A673 (cell line): ENCODE data around the gene BTBD16. TPM values are rescaled to one million over a fixed set of nuclear protein-coding genes. Genes with fewer than 3 reads are reported as not detected.

ENCODE experiments used
- BruUV-seq: library from RNA; stranded (reverse); fragments of 400-500 nt; replicated peaks from 2 replicates; lab custom pipeline; 2021; lab: Mats Ljungman, UMichigan
- CTCF ChIA-PET: fragments of 300-600 bp; sonication (Branson Sonifier 250); formaldehyde crosslinking; loops from one replicate; lab custom pipeline; 2022; ENCODE audit warnings: antibody characterized with exemption; lab: Charles Lee
- POLR2A ChIA-PET: fragments of 300-600 bp; sonication (Branson Sonifier 250); formaldehyde crosslinking; loops from one replicate; lab custom pipeline; 2022; ENCODE audit warnings: antibody characterized with exemption; ENCODE audit not compliant: low non-redundant PET; lab: Charles Lee
- DNase-seq: peaks from one replicate; pipeline ENCODE4 v3.0.0-alpha.2; 2015; ENCODE audit warnings: low spot score
- H3K27ac ChIP-seq: fragments of 200-600 bp; sonication (generic); 2 replicates; pipeline ENCODE4 v1.5.1; 2016; ENCODE audit warnings: mixed run types, low read depth, mild to moderate bottlenecking, mixed read lengths, antibody characterized with exemption, low read length; ENCODE audit not compliant: poor library complexity, severe bottlenecking
- H3K27me3 ChIP-seq: fragments of 200-600 bp; sonication (generic); replicated peaks from 2 replicates; pipeline ENCODE4 v1.6.1; 2017; ENCODE audit warnings: mixed run types, low read depth, mild to moderate bottlenecking, mixed read lengths, antibody characterized with exemption, low read length; ENCODE audit not compliant: insufficient read depth, poor library complexity
- H3K36me3 ChIP-seq: fragments of 200-600 bp; sonication (generic); 2 replicates; pipeline ENCODE4 v1.6.1; 2016; ENCODE audit warnings: mixed run types, mild to moderate bottlenecking, mixed read lengths, antibody characterized with exemption, low read length; ENCODE audit not compliant: insufficient read depth, poor library complexity, severe bottlenecking
- H3K4me1 ChIP-seq: fragments of 200-600 bp; sonication (generic); 2 replicates; pipeline ENCODE4 v1.6.1; 2017; ENCODE audit warnings: mixed run types, mild to moderate bottlenecking, mixed read lengths, antibody characterized with exemption, low read length; ENCODE audit not compliant: insufficient read depth, poor library complexity, severe bottlenecking
- H3K4me3 ChIP-seq: fragments of 200-600 bp; sonication (generic); 2 replicates; pipeline ENCODE4 v1.5.1; 2016; ENCODE audit warnings: low read depth, mixed run types, mild to moderate bottlenecking, mixed read lengths, low read length; ENCODE audit not compliant: poor library complexity, severe bottlenecking
- H3K9me3 ChIP-seq: fragments of 200-600 bp; sonication (generic); 2 replicates; pipeline ENCODE4 v1.6.1; 2016; ENCODE audit warnings: mixed run types, low read depth, mild to moderate bottlenecking, mixed read lengths, antibody characterized with exemption, low read length; ENCODE audit not compliant: poor library complexity, severe bottlenecking
- CTCF ChIP-seq: fragments of 300-800, 200-600 bp; sonication (generic); conservative IDR thresholded peaks from 2 replicates; pipeline ENCODE4 v1.5.1; 2017; ENCODE audit warnings: low read depth, mild to moderate bottlenecking, antibody characterized with exemption, low read length, moderate library complexity, mixed read lengths
- EZH2 ChIP-seq: fragments of 200-600 bp; sonication (generic); IDR thresholded peaks from 2 replicates; pipeline ENCODE4 v1.6.1; 2017; ENCODE audit warnings: borderline replicate concordance, low read depth, mild to moderate bottlenecking, mixed read lengths, antibody characterized with exemption, low read length; ENCODE audit not compliant: poor library complexity, severe bottlenecking
- intact Hi-C: fragments of 100-400 bp; cut with micrococcal nuclease; formaldehyde crosslinking; loops from one replicate; pipeline ENCODE4 v1.10.0; 2022; ENCODE audit not compliant: unreplicated experiment
- total RNA-seq: library from RNA; stranded (reverse); gene quantifications from 2 replicates; pipeline ENCODE4 v1.2.3, GENCODE V29; 2021

The BTBD16 gene
- total RNA-seq, 1 experiment from 2014 or later = not detected

DNA sequence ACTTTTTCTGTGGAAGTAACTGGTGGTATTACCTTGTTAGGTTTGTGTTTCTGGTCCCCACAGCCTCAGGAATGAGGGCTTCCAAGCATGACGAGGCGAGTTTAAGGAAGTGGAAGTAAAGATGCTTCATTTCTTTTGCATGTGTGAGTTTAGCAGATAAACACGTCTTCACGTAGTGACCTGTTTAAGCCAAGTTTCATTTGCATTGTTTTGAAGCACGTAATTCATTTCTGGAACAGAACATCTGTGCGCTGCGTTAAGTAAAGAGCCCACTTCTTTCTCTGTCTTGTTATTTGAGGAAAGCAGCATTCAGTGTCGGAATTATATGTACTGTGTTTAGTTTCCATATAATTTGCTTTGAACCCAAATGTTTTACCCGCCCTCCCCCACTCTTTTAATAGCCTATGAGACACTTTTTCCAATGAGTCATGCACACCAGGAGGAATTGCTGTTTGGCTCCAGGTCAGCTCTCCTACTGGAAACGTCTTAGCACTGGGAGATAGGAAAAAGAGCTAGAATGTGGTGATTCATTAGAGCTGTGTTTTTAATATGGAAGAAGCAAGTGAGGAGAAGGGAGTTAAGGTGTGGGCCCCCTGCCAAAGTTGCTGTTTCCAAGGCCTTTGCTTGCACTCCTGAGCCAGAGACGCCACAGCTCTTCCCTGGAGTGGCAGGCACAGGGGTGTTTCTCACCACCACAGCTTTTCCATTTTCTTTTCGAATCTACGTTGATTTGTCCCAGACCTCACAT is 36.7 kb downstream of the BTBD16 start:
- peak; percentile 75 for DNase-seq
- Histone ChIP-seq H3K27ac (no peak overlapping the region), H3K9me3 (no peaks in the 10 kb centered on the region), H3K36me3 (no peaks in the 10 kb centered on the region), H3K4me3 (no peak overlapping the region), H3K4me1 (no peaks in the 10 kb centered on the region), H3K27me3 (no peaks in the 10 kb centered on the region)
- no TSS peak for BruUV-seq
- intact Hi-C loops = no loop called here
- TF ChIP-seq EZH2 = no peak
- no peak for TF ChIP-seq CTCF
- CTCF ChIA-PET = interaction anchor here (1.0 kb wide), 1 partner anchor 9 kb away, joined by 8 read pairs; no protein-coding TSS in a partner anchor
- POLR2A ChIA-PET = no interaction called here

GRCh38 chr10:122308417-122309141 is 37.5 kb downstream of the BTBD16 start:
- no TSS peak for BruUV-seq
- Histone ChIP-seq H3K9me3 (no peaks in the 10 kb centered on the region), H3K4me1 (no peaks in the 10 kb centered on the region), H3K27ac (no peak overlapping the region), H3K4me3 (no peak overlapping the region), H3K27me3 (no peaks in the 10 kb centered on the region), H3K36me3 (no peaks in the 10 kb centered on the region)
- no peak for DNase-seq
- ChIA-PET POLR2A (no interaction called here), CTCF (interaction anchor here (1.0 kb wide), 1 partner anchor 10 kb away, joined by 8 read pairs; no protein-coding TSS in a partner anchor)
- intact Hi-C loops = no loop called here
- TF ChIP-seq EZH2 (no peak), CTCF (no peak)

- no TSS peak for BruUV-seq
- Histone ChIP-seq H3K4me3 (no peak overlapping the region), H3K9me3 (no peaks in the 10 kb centered on the region), H3K27ac (no peak overlapping the region), H3K36me3 (no peaks in the 10 kb centered on the region), H3K4me1 (no peaks in the 10 kb centered on the region), H3K27me3 (peaks cover 5% of the 10 kb centered on the region)
- TF ChIP-seq EZH2 = no peak
- TF ChIP-seq CTCF = no peak
- POLR2A ChIA-PET = no interaction called here
- CTCF ChIA-PET = interaction anchor here (0.7 kb wide), 1 partner anchor 711 kb away, joined by 4 read pairs; no protein-coding TSS in a partner anchor
- DNase-seq = no peak
- intact Hi-C loops = no loop called here
These were observed 39.4 kb downstream of the BTBD16 start for GRCh38 chr10:122310311-122311050.
